GM10248 (cell line): ENCODE results near the gene DGKI.

Experiments
- CTCF ChIA-PET: fragments of 300-600 bp; sonication (Branson Sonifier 250); formaldehyde crosslinking; extraction: SDS; loops from one replicate; lab custom pipeline; 2021; ENCODE audit warnings: antibody characterized with exemption; lab: Yijun Ruan, JAX
- POLR2A ChIA-PET: fragments of 350-650 bp; sonication (Branson Sonifier 250); formaldehyde crosslinking; extraction: SDS; loops from one replicate; lab custom pipeline; 2020; ENCODE audit warnings: antibody characterized with exemption; lab: Yijun Ruan, JAX
- DNase-seq: peaks from one replicate; pipeline ENCODE4 v3.0.0; 2012; ENCODE audit errors: extremely low spot score
- CTCF ChIP-seq: IDR thresholded peaks from 2 replicates; pipeline ENCODE4 v1.5.1; 2012; ENCODE audit warnings: mild to moderate bottlenecking, low read depth; ENCODE audit errors: extremely low read depth, missing control alignments, control extremely low read depth

DGKI gene

GRCh38 chr7:137731436-137731835 lies 115.3 kb downstream of the DGKI start:
- POLR2A ChIA-PET, result no interaction called here
- DNase-seq, result no peak
- no peak for TF ChIP-seq CTCF
- CTCF ChIA-PET, result interaction anchor here (1.1 to 2.9 kb wide), 3 partner anchors 16 to 139 kb away, joined by 3 to 10 read pairs (median 4); no protein-coding TSS in a partner anchor

GRCh38 chr7:137728426-137728825 lies 118.3 kb downstream of the DGKI start:
- ChIA-PET CTCF (interaction anchor here (1.2 to 3.6 kb wide), 5 partner anchors 8 to 72 kb away, joined by 3 to 20 read pairs (median 4); no protein-coding TSS in a partner anchor), POLR2A (no interaction called here)
- TF ChIP-seq CTCF, result no peak
- no peak for DNase-seq

- CTCF ChIA-PET, result interaction anchor here (1.2 to 3.6 kb wide), 3 partner anchors 9 to 15 kb away, joined by 4 to 20 read pairs (median 9); no protein-coding TSS in a partner anchor
- TF ChIP-seq CTCF, result no peak
- POLR2A ChIA-PET, result no interaction called here
- no peak for DNase-seq
These were observed 119.4 kb downstream of the DGKI start for GRCh38 chr7:137727413-137727812.

GRCh38 chr7:137718355-137718754 lies 128.4 kb downstream of the DGKI start:
- CTCF ChIA-PET, result no interaction called here

DNA sequence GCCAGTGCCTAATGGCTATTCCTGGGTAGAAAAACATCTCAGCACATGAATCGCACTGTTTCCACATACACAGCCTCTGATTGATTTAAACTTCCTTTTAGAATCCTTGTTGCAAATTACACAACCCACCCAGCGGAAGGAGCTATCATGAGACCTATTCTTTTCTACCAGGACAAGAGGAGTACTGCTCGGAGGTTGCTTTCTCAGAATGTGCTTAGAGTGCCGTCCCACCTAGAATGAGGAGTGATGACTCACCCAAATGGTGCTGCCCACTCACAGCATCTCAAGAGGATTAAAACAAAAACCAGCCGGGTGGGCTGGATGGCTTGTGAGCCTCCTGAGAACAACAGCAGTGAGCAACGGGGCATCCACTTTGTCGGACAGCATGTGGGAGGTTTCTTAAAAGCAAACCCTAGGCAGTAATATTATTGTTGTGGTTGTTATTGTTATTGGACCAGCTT lies 128.9 kb downstream of the DGKI start:
- CTCF ChIA-PET, result no interaction called here
- no peak for TF ChIP-seq CTCF
- no peak for DNase-seq
- POLR2A ChIA-PET, result no interaction called here

More at GRCh38 chr7:137718355-137718754, 128.4 kb downstream of the DGKI start:
- TF ChIP-seq CTCF, result no peak
- DNase-seq, result no peak
- POLR2A ChIA-PET, result no interaction called here

- TF ChIP-seq CTCF, result no peak
- no peak for DNase-seq
- POLR2A ChIA-PET, result no interaction called here
- CTCF ChIA-PET, result no interaction called here
These were observed 129.7 kb downstream of the DGKI start for GRCh38 chr7:137717045-137717444.
